Stimulated activated CD8-positive, alpha-beta memory T cell treated with anti-CD3 and anti-CD28 coated beads, Interleukin-4, amount 100 ng/mL, for 1 hour (primary cell): ENCODE results near the gene MVD.
"Not testable (repeated sequence)": the region's sequence is repeated elsewhere in the genome, so short reads cannot be mapped to it uniquely, and the experiment has no call there.

Experiments
- DNase-seq, 2 donors: peaks; one replicate each; pipeline ENCODE4 v3.0.0-alpha.2; 2020; ENCODE audit warnings: low read depth in 2 of 2, low spot score in 1 of 2

Gene MVD

GRCh38 chr16:88684569-88685155 is 21.8 kb upstream of the MVD start:
- no peak for DNase-seq

GRCh38 chr16:88681709-88682451 is 19.0 kb upstream of the MVD start:
- DNase-seq, result no peak

- no peak for DNase-seq
Observed at GRCh38 chr16:88681084-88681680, 18.3 kb upstream of the MVD start.

GRCh38 chr16:88680554-88681083 is 17.7 kb upstream of the MVD start:
- DNase-seq, result no peak

- DNase-seq, result no peak
Observed at GRCh38 chr16:88678224-88678979, 15.5 kb upstream of the MVD start.

GRCh38 chr16:88677721-88678120 is 14.8 kb upstream of the MVD start:
- no peak for DNase-seq

GRCh38 chr16:88676502-88677242 is 13.8 kb upstream of the MVD start:
- DNase-seq, result no peak

- DNase-seq, result no peak
Observed at GRCh38 chr16:88673716-88674379, 11.0 kb upstream of the MVD start.

- DNase-seq, result no peak
Observed at GRCh38 chr16:88672776-88673175, 9.9 kb upstream of the MVD start.

GRCh38 chr16:88671806-88672205 is 8.9 kb upstream of the MVD start:
- no peak for DNase-seq

- no peak for DNase-seq
Observed at GRCh38 chr16:88669980-88670379, 7.1 kb upstream of the MVD start.

GRCh38 chr16:88669493-88669892 is 6.6 kb upstream of the MVD start:
- not testable (repeated sequence) for DNase-seq

- no peak for DNase-seq
Observed at GRCh38 chr16:88667461-88667860, 4.6 kb upstream of the MVD start.

- DNase-seq, result no peak
Observed at GRCh38 chr16:88665570-88665969, 2.7 kb upstream of the MVD start.

GRCh38 chr16:88665148-88665547 is 2.3 kb upstream of the MVD start:
- DNase-seq, result no peak

GRCh38 chr16:88662222-88662842 is 559 bp downstream of the MVD start:
- DNase-seq, result no peak

- no peak for DNase-seq
Observed at GRCh38 chr16:88661468-88661867, 1.4 kb downstream of the MVD start.

- DNase-seq, result no peak
Observed at GRCh38 chr16:88659160-88659559, 3.7 kb downstream of the MVD start.

- DNase-seq, result no peak
Observed at GRCh38 chr16:88658714-88659113, 4.2 kb downstream of the MVD start.

- no peak for DNase-seq
Observed at GRCh38 chr16:88657371-88657770, 5.5 kb downstream of the MVD start.
